Activated CD4-positive, alpha-beta T cell treated with anti-CD3 and anti-CD28 coated beads, Interleukin-2, amount 50 U/mL, for 16 hours (primary cell): Measurements from ENCODE around the gene CLASP1.
"Not testable (repeated sequence)": the region's sequence is repeated elsewhere in the genome, so short reads cannot be mapped to it uniquely, and the experiment has no call there.

Source experiments
- DNase-seq: peaks from one replicate; pipeline ENCODE4 v3.0.0-alpha.2; 2020

CLASP1 gene

DNA sequence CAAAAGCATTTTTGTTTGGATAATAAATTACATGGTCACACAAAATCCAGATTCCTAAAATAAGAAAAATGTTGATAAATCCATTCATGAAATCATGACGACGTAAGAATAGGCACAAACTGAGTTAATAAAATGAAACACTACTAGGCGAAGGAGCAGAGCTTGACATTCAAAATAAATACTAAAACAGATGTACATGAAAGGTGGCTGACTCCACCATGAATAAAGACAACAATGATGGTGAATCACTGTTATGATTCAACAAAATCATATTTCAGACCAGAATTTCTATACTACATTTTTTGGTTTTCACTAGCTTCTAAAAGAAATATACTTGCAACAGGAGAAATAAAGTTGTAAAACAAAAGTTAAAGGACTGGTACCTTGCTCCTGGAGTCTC lies 240.6 kb downstream of the CLASP1 start:
- DNase-seq = no peak

DNA sequence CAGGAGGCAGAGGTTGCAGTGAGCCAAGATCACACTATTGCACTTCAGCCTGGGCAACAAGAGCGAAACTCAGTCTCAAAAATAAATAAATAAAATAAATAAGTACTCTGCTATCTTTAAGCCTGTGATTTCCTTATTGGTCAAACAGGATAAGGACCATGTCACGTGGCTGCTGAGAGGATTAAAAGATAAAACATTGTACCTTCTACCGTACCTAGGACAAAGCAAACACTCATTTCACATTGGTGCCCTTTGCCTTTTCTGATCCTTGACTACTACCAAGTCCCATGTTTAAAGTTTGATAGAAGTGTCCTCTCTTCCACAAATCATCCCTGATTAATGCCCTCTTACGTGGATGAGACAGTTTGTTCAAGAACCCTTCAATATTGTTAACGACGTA lies 244.0 kb downstream of the CLASP1 start:
- no peak for DNase-seq

GRCh38 chr2:121400201-121400600 lies 249.1 kb downstream of the CLASP1 start:
- DNase-seq = no peak

- no peak for DNase-seq
These were observed 250.4 kb downstream of the CLASP1 start for GRCh38 chr2:121398853-121399252.

GRCh38 chr2:121390082-121390692 lies 259.1 kb downstream of the CLASP1 start:
- no peak for DNase-seq

DNA sequence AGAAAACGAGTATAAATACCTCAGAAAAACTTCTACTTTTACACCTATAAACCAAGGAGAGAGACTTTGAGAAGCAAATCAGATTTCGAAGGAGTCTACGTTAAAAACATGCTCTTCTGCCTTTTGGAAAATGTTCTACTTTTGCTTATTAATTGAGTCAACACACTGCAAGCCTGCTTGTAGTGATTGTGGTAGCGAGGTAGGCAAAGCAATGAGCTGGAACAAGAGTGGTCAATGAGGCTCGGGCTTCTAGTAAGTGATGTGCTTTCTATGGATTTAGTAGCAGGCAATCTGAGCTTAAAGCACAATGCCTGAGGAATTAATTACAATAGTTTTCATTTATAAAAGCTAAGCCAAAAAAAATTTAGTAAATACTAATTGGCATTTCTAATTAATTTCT lies 260.9 kb downstream of the CLASP1 start:
- DNase-seq = no peak

GRCh38 chr2:121387591-121388325 lies 261.5 kb downstream of the CLASP1 start:
- no peak for DNase-seq

- DNase-seq = peak; percentile 8
These were observed 262.6 kb downstream of the CLASP1 start for GRCh38 chr2:121386707-121387106.

DNA sequence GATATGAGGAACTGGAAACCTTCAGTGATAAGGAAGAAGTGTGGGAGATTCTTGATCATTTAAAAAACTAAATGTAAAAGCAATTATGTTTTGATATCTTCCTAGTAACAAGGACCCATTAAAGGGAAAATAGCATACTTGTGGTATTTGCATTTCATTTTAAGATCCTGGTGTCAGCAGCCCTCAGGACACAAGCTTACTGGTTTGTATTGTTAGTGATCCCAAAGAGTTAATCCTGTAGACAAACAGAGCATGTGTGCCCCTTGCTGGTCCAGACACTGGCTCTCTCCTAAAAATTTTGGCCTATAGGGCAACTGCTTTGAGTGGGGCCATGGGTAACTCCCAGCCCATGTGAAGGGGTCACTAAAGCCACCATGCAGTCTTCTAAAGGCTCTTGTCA lies 263.2 kb downstream of the CLASP1 start:
- DNase-seq = no peak

- no peak for DNase-seq
These were observed 266.5 kb downstream of the CLASP1 start for GRCh38 chr2:121382744-121383143.

DNA sequence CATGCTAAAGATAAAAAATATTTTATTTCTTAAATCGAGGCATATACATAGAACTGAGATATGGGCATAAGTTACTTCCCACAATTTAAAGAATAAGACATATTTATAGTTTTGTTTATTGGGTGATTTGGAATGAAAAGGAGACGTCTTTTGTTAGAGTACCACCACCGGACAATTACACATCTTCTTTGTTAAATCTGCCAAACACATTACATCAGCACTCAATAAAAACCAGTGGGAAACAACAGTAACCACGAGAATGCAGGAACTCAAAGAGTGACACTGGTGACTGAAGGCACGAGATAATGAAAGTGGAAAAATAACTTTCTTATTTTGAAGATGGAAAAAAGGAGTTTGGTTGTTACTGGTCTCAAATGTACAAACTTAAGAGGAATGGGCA lies 271.6 kb downstream of the CLASP1 start:
- no peak for DNase-seq

GRCh38 chr2:121376535-121377250 lies 272.6 kb downstream of the CLASP1 start:
- no peak for DNase-seq

- DNase-seq = no peak
These were observed 273.6 kb downstream of the CLASP1 start for GRCh38 chr2:121375621-121376159.

DNA sequence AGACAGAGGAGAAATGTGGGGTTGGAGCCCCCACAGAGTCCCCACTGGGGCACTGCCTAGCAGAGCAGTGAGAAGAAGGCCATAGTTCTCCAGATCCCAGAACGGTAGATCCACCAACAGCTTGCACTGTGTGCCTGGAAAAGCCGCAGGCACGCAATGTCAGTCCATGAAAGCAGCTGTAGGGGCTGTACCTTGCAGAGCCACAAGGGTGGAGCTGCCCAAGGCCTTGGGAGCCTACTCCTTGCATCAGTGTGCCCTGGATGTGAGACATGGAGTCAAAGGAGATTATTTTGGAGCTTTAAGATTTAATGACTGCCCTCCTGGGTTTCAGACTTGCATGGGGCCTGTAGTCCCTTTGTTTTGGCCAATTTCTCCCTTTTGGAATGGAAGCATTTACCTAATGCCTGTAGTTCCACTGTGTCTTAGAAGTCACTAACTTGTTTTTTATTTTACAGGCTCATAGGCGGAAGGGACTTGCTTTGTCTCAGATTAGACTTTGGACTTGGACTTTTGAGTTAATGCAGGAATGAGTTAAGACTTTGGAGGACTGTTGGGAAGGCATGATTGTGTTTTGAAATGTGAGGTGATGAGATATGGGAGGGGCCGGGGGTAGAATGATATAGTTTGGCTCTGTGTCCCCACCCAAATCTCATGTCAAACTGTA lies 274.7 kb downstream of the CLASP1 start:
- DNase-seq = not testable (repeated sequence)

DNA sequence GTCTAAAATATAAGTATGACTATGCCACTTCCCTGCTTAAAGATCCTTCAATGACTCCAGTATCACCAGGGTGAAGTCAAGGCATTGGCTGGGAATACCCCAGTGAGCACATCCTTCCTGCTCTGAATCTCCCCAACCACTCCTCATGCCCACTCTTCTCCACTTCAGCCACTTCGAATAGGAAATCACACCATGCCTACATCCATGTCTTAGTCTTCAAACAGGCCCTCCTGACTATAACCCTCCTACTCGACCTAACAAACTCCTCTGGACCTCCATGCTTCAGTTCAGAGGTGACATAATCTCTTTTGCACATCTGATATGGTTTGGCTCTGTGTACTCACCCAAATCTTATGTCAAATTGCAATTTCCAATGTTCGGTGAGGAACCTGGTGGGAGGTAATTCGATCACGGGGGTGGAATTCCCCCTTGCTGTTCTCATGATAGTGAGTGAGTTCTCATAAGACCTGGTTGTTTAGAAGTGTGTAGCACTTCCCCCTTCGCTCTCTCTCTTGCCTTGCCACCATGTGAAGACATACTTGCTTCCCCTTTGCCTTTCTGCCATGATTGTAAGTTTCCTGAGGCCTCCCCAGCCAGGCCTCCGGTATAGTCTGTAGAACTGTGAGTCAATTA lies 276.4 kb downstream of the CLASP1 start:
- DNase-seq = no peak

- DNase-seq = no peak
These were observed 277.2 kb downstream of the CLASP1 start for GRCh38 chr2:121372082-121372481.

- DNase-seq = no peak
These were observed 280.4 kb downstream of the CLASP1 start for GRCh38 chr2:121368836-121369235.

DNA sequence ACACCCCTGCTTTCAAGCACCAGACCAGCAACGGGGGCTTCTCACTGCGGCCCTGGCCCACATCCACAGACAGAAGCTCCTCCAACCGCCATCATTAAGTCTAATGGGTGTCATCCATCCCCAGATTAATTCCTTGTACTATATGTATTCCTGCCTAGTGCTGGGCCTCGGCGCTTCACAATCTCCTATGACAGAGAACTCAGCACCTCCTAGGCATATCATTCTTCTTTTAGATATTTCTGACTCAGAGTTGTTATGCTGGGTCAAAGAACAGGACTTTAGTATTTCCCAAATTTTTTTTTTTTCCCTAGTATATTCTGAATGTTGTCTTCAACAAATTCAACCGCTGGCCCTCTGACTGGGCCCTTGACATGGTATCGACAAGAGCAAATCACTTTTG lies 281.1 kb downstream of the CLASP1 start:
- DNase-seq = no peak

GRCh38 chr2:121367246-121367900 lies 281.9 kb downstream of the CLASP1 start:
- no peak for DNase-seq

GRCh38 chr2:121366040-121366439 lies 283.2 kb downstream of the CLASP1 start:
- no peak for DNase-seq

DNA sequence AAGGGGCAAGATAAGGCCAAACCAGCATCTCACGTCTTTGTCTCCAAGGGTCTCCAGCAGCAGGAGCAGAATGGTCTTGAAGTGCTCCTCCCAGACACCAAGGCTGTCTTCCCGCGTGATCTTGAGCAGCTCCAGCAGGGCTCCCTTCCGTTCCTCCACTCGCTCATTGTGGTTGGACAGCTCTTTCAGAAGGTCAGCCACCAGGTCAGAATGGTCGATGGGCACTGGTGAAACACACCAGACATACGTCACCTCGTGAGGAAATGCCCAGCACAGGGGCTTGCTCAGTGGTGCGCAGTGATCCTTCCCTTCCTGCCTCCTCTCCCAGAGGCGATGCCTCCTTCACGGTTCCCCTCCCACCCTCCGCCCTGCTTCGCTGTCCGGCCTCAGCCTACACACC lies 284.2 kb downstream of the CLASP1 start:
- DNase-seq = no peak
